K562 (cell line): Measurements from ENCODE around the gene AIFM3. TPM values are rescaled to one million over a fixed set of nuclear protein-coding genes. Genes with fewer than 3 reads are reported as not detected.

ENCODE experiments used
- ATAC-seq: fragments of 200-7000 bp; cut with Tn5 transposase; 3 replicates; pipeline ENCODE4 v1.9.1; 2020; ENCODE audit warnings: moderate library complexity
- BruUV-seq: library from RNA; stranded (reverse); fragments of 400-500 nt; replicated peaks from 2 replicates; lab custom pipeline; 2021; lab: Mats Ljungman, UMichigan
- CTCF ChIA-PET: fragments of 300-600 bp; formaldehyde crosslinking; extraction: SDS; loops from one replicate; lab custom pipeline; 2021; ENCODE audit warnings: low intra/inter-chr PET ratio; lab: Yijun Ruan, JAX
- POLR2A ChIA-PET: fragments of 300-600, 350-650 bp; sonication (Branson Sonifier 250); formaldehyde crosslinking; extraction: SDS; loops from one replicate; lab custom pipeline; 2021; ENCODE audit warnings: antibody characterized with exemption, inconsistent platforms; lab: Yijun Ruan, JAX
- DNase-seq, 4 experiments: peaks; one replicate each; pipeline versions ENCODE4 v3.0.0 to v3.0.0-alpha.2; 2011 to 2018; ENCODE audit warnings: low spot score in 3 of 4, mixed read lengths in 3 of 4; ENCODE audit errors: extremely low read depth in 1 of 4
- FAIRE-seq: peaks from 2 replicates; lab custom pipeline; 2011; peaks lifted over from hg19 to GRCh38; lab: Jason Lieb, UNC
- H2AFZ ChIP-seq: 2 replicates; pipeline ENCODE4 v1.6.0; 2011; ENCODE audit warnings: low read depth, low read length, control low read depth, inconsistent platforms
- H3K27ac ChIP-seq: fragments of 200-600 bp; 3 replicates; pipeline ENCODE4 v1.8.0; 2011; ENCODE audit warnings: low read depth, mild to moderate bottlenecking, control low read depth, inconsistent platforms, low read length, moderate library complexity, mixed read lengths; ENCODE audit errors: extremely low read depth
- H3K27me3 ChIP-seq, 2 experiments: fragments of 300-600 bp in 1 of 2; 2 replicates in 1 of 2; 3 replicates in 1 of 2; pipeline versions ENCODE4 v1.6.0 to v1.8.0; 2011; ENCODE audit warnings: inconsistent platforms in 2 of 2, low read length in 2 of 2, mild to moderate bottlenecking in 1 of 2, mixed read lengths in 1 of 2, moderate library complexity in 1 of 2; ENCODE audit not compliant: control insufficient read depth in 2 of 2, insufficient read depth in 2 of 2
- H3K36me3 ChIP-seq: fragments of 300-600 bp; 3 replicates; pipeline ENCODE4 v1.8.0; 2011; ENCODE audit warnings: mild to moderate bottlenecking, low read length, inconsistent platforms; ENCODE audit not compliant: control insufficient read depth, insufficient read depth
- H3K4me1 ChIP-seq, 2 experiments: fragments of 200-600 bp in 1 of 2; replicated peaks in 1 of 2; 2 replicates in 1 of 2; 3 replicates in 1 of 2; pipeline versions ENCODE4 v1.5.1 to v1.8.0; 2011; ENCODE audit warnings: inconsistent platforms in 2 of 2, low read length in 2 of 2, mild to moderate bottlenecking in 1 of 2, mixed read lengths in 1 of 2, moderate library complexity in 1 of 2; ENCODE audit not compliant: control insufficient read depth in 2 of 2, insufficient read depth in 2 of 2
- H3K4me2 ChIP-seq: 2 replicates; pipeline ENCODE4 v1.6.1; 2011; ENCODE audit warnings: low read length, control low read depth, inconsistent platforms, mixed read lengths; ENCODE audit not compliant: insufficient read depth
- H3K4me3 ChIP-seq: fragments of 200-600 bp; sonication (generic), shearing (Covaris generic); 2 replicates; pipeline ENCODE4 v1.5.1; 2016; ENCODE audit warnings: control low read depth, inconsistent platforms
- H3K79me2 ChIP-seq: fragments of 200-600 bp; 3 replicates; pipeline ENCODE4 v1.8.0; 2011; ENCODE audit warnings: low read length, inconsistent platforms; ENCODE audit not compliant: control insufficient read depth, insufficient read depth
- H3K9ac ChIP-seq, 2 experiments: 2 replicates each; pipeline versions ENCODE4 v1.6.0 to v1.6.1; 2011; ENCODE audit warnings: low read depth in 2 of 2, low read length in 2 of 2, control low read depth in 1 of 2, inconsistent platforms in 1 of 2, mild to moderate bottlenecking in 1 of 2, mixed read lengths in 1 of 2; ENCODE audit not compliant: insufficient read depth in 1 of 2
- H3K9me1 ChIP-seq: one replicate; pipeline ENCODE4 v1.6.0; 2011; ENCODE audit warnings: inconsistent platforms, mild to moderate bottlenecking, low read length, moderate library complexity; ENCODE audit not compliant: control insufficient read depth, insufficient read depth
- H3K9me3 ChIP-seq: replicated peaks from 2 replicates; pipeline ENCODE4 v1.5.1; 2011; ENCODE audit warnings: low read depth, low read length, inconsistent platforms; ENCODE audit not compliant: control insufficient read depth, insufficient read depth
- H4K20me1 ChIP-seq: replicated peaks from 2 replicates; pipeline ENCODE4 v1.6.1; 2011; ENCODE audit warnings: low read length, inconsistent platforms, mixed read lengths; ENCODE audit not compliant: control insufficient read depth, insufficient read depth
- MCM3 ChIP-seq: fragments of 450-650 bp; IDR thresholded peaks from 2 replicates; pipeline ENCODE4 v1.6.1; 2016
- MCM7 ChIP-seq, 2 experiments: fragments of 450-650 bp; IDR thresholded peaks; 2 replicates each; pipeline ENCODE4 v1.6.1; 2016 to 2018
- RREB1 ChIP-seq: fragments of 250-450 bp; sonication (Bioruptor Pico); IDR thresholded peaks from 2 replicates; pipeline ENCODE4 v1.4.0; 2020
- SMAD4 ChIP-seq: fragments of 250-450 bp; sonication (Bioruptor Pico); conservative IDR thresholded peaks from 2 replicates; pipeline ENCODE4 v1.8.0; 2021; ENCODE audit warnings: inconsistent platforms, mild to moderate bottlenecking, moderate library complexity
- TCF15 ChIP-seq: fragments of 250-450 bp; sonication (Bioruptor Pico); IDR thresholded peaks from 2 replicates; pipeline ENCODE4 v1.8.0; 2022; ENCODE audit warnings: moderate library complexity, mild to moderate bottlenecking, inconsistent platforms
- THAP12 ChIP-seq: fragments of 250-450 bp; sonication (Bioruptor Pico); IDR thresholded peaks from 2 replicates; pipeline ENCODE4 v1.9.0; 2021; ENCODE audit warnings: mild to moderate bottlenecking, inconsistent platforms
- ZNF384 ChIP-seq: IDR thresholded peaks from 2 replicates; pipeline ENCODE4 v1.6.1; 2012; ENCODE audit warnings: low read depth, low read length, improper control_type of control experiment
- WGBS: fragments of 100-300 bp; shearing (Covaris generic); methylation state at CpG from one replicate; pipeline ENCODE4 v1.1.6; 2016; ENCODE audit warnings: low coverage, mixed read lengths; ENCODE audit not compliant: insufficient coverage; ENCODE audit errors: missing lambda C conversion rate; 5-methylcytosine and 5-hydroxymethylcytosine counted together
- in situ Hi-C: fragments of 300-500 bp; cut with MboI; formaldehyde crosslinking; loops from 4 replicates; pipeline ENCODE4 v1.15.0; 2018; ENCODE audit warnings: inconsistent platforms, mixed read lengths
- intact Hi-C: fragments of 100-400 bp; cut with micrococcal nuclease; formaldehyde crosslinking; loops from 2 replicates; pipeline ENCODE4 v1.14.2; 2022
- polyA plus RNA-seq, 8 experiments: library from polyadenylated mRNA; depleted of rRNA in 4 of 8; stranded (reverse) in 5 of 8; unstranded in 3 of 8; fragments of >200 nt; fragmentation: Nextera tagmentation in 2 of 8; fragmentation: Illumina TruSeq in 1 of 8; extraction: Ambion mirVana in 2 of 8; extraction: Trizol in 1 of 8; gene quantifications; 2 replicates each; pipeline versions ENCODE4 v1.2.1 to v1.2.3, GENCODE V29; 2011 to 2014; ENCODE audit warnings: inconsistent platforms in 1 of 8, missing spikeins in 1 of 8
- total RNA-seq, 7 experiments: library from RNA; depleted of rRNA in 6 of 7; stranded (reverse); fragments of >200 nt in 6 of 7; fragmentation: Illumina TruSeq in 2 of 7; extraction: Trizol in 2 of 7; gene quantifications; 2 replicates each; pipeline versions ENCODE4 v1.2.1 to v1.2.3, GENCODE V29; 2011 to 2021; ENCODE audit warnings: low replicate concordance in 1 of 7

The AIFM3 gene
- total and polyA plus RNA-seq, 9 of the 15 experiments (the other 6 are each of a cell fraction or from before 2014, with no cell fraction given) = 0.03 to 0.20 (median 0.07) TPM; not detected in 1

GRCh38 chr22:20972014-20972694 lies 5.1 kb downstream of the AIFM3 start (continued):
- TF ChIP-seq THAP12 (0 out of 2 replicates have a peak, but pooled peaks have one; percentile 31), ZNF384 (0 out of 2 replicates have a peak, but pooled peaks have one; percentile 3)

GRCh38 chr22:20972933-20973577 lies 6.0 kb downstream of the AIFM3 start:
- no TSS peak for BruUV-seq
- peaks cover 0 to 38% of the 10 kb centered on the region in 2 experiments; a peak in 3 of 5 replicates for H3K4me1 ChIP-seq
- H3K79me2 ChIP-seq = no peaks in the 10 kb centered on the region
- no peak overlapping the region for H2AFZ ChIP-seq
- H3K9me1 ChIP-seq = no peaks in the 10 kb centered on the region
- POLR2A ChIA-PET = interaction anchor here (0.5 to 64.4 kb wide), 15 partner anchors 7 to 959 kb away, joined by 3 to 1556 read pairs (median 4); partner anchors contain the start of genes CRKL, LZTR1 and THAP7
- peaks cover 10% of the 10 kb centered on the region for H4K20me1 ChIP-seq
- CTCF ChIA-PET = no interaction called here
- peaks cover 37 to 63% of the 10 kb centered on the region in 2 experiments; a peak in 4 of 5 replicates for H3K27me3 ChIP-seq
- no peak overlapping the region for H3K4me2 ChIP-seq
- H3K36me3 ChIP-seq = no peaks in the 10 kb centered on the region
- ATAC-seq (peak; percentile 2; the same call in 1 of the 3 replicates), FAIRE-seq (no peak), DNase-seq (no peak)
- H3K4me3 ChIP-seq = no peak overlapping the region
- H3K27ac ChIP-seq = no peak overlapping the region
- in situ Hi-C loops (loop anchor here (25.0 kb wide), 1 partner anchor 164 kb away; no protein-coding TSS in a partner anchor), intact Hi-C loops (no loop called here)
- peak overlapping the region in 1 of 2 experiments; percentile 56; a peak in 2 of 4 replicates for H3K9ac ChIP-seq
- H3K9me3 ChIP-seq = no peaks in the 10 kb centered on the region; the same call in 1 of the 2 replicates
- 6% methylated on average over 21 of the region's 21 CpGs for WGBS
- TF ChIP-seq SMAD4 (0 out of 2 replicates have a peak, but pooled peaks have one; percentile 19), RREB1 (CRISPR knock-in tag) (0 out of 2 replicates have a peak, but pooled peaks have one; percentile 71), MCM7 (IDR thresholded peaks at IDR 0.05) (peak in 1 of 2 experiments; percentile 68; a peak in 1 of 4 replicates), MCM3 (peak; percentile 17; the same call in 1 of the 2 replicates), TCF15 (CRISPR knock-in tag) (0 out of 2 replicates have a peak, but pooled peaks have one; percentile 9)
